Measurements from ENCODE around the gene CD300LG.

DNA sequence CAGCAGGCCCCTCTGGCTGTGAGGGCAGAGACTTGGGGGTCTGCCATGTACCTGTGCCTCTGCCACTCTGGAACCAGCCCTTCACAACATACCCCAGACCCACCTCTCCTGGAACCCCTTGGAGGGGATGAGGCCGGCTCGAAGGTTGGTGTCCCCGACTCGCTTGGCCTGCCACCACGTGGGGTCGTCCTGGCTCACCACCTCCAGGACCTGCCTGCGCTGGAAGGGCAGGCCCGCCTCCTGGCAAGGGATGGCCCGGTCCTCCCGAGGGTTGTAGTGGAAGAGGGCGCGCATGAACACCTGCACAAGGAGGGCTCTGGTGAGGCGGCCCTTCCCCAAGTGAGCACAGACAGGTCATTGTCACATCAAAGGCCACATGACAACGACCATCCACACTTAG is 26.2 kb upstream of the CD300LG start:
- no peak for TF ChIP-seq POLR2A (IDR thresholded peaks at IDR 0.05)
- TF ChIP-seq, protein P1, sequence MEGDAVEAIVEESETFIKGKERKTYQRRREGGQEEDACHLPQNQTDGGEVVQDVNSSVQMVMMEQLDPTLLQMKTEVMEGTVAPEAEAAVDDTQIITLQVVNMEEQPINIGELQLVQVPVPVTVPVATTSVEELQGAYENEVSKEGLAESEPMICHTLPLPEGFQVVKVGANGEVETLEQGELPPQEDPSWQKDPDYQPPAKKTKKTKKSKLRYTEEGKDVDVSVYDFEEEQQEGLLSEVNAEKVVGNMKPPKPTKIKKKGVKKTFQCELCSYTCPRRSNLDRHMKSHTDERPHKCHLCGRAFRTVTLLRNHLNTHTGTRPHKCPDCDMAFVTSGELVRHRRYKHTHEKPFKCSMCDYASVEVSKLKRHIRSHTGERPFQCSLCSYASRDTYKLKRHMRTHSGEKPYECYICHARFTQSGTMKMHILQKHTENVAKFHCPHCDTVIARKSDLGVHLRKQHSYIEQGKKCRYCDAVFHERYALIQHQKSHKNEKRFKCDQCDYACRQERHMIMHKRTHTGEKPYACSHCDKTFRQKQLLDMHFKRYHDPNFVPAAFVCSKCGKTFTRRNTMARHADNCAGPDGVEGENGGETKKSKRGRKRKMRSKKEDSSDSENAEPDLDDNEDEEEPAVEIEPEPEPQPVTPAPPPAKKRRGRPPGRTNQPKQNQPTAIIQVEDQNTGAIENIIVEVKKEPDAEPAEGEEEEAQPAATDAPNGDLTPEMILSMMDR (IDR thresholded peaks at IDR 0.05), result no peak

All from adrenal gland (tissue), 5 donors.